Endodermal cell (in vitro differentiated cells): ENCODE results near the gene UBE2D2. TPM values are rescaled to one million over a fixed set of nuclear protein-coding genes. Genes with fewer than 3 reads are reported as not detected.
A peak's percentile ranks its signal among the peaks of the same experiment; 100 is the strongest.
"Not testable (repeated sequence)": the region's sequence is repeated elsewhere in the genome, so short reads cannot be mapped to it uniquely, and the experiment has no call there.

ENCODE experiments used
- DNase-seq: peaks from one replicate; pipeline ENCODE4 v3.0.0-alpha.2; 2017
- H3K27ac ChIP-seq: 2 replicates; pipeline ENCODE4 v1.5.1; 2013; ENCODE audit warnings: mild to moderate bottlenecking, low read depth, low read length, moderate library complexity
- H3K27me3 ChIP-seq: 2 replicates; pipeline ENCODE4 v1.6.1; 2013; ENCODE audit warnings: mild to moderate bottlenecking, low read length, moderate library complexity; ENCODE audit not compliant: insufficient read depth, control insufficient read depth, poor library complexity, severe bottlenecking
- H3K36me3 ChIP-seq: 2 replicates; pipeline ENCODE4 v1.7.0; 2013; ENCODE audit warnings: mild to moderate bottlenecking, low read length, moderate library complexity; ENCODE audit not compliant: control insufficient read depth, insufficient read depth
- H3K4me1 ChIP-seq: one replicate; pipeline ENCODE4 v1.7.0; 2013; ENCODE audit warnings: low read length; ENCODE audit not compliant: control insufficient read depth, insufficient read depth
- H3K4me3 ChIP-seq: 2 replicates; pipeline ENCODE4 v1.5.1; 2013; ENCODE audit warnings: mild to moderate bottlenecking, low read length, moderate library complexity
- H3K9ac ChIP-seq: 2 replicates; pipeline ENCODE4 v1.6.1; 2013; ENCODE audit warnings: mild to moderate bottlenecking, low read length, moderate library complexity; ENCODE audit not compliant: poor library complexity, severe bottlenecking; ENCODE audit errors: extremely low read depth
- H3K9me3 ChIP-seq: 2 replicates; pipeline ENCODE4 v1.6.1; 2013; ENCODE audit warnings: mild to moderate bottlenecking, low read length, moderate library complexity; ENCODE audit not compliant: control insufficient read depth
- H3K27ac Mint-ChIP-seq: 2 replicates; pipeline ENCODE4 v1.8.0; 2020; ENCODE audit warnings: mixed read lengths
- H3K27me3 Mint-ChIP-seq: 2 replicates; pipeline ENCODE4 v1.8.0; 2021; ENCODE audit warnings: mild to moderate bottlenecking, mixed read lengths; ENCODE audit not compliant: insufficient read depth
- H3K36me3 Mint-ChIP-seq: 2 replicates; pipeline ENCODE4 v1.8.0; 2020; ENCODE audit warnings: low read depth, mixed read lengths
- H3K4me1 Mint-ChIP-seq: 2 replicates; pipeline ENCODE4 v1.8.0; 2020; ENCODE audit warnings: mixed read lengths
- H3K4me3 Mint-ChIP-seq: 2 replicates; pipeline ENCODE4 v1.8.0; 2020; ENCODE audit warnings: mild to moderate bottlenecking, moderate library complexity, mixed read lengths
- H3K9me3 Mint-ChIP-seq: 2 replicates; pipeline ENCODE4 v1.8.0; 2020; ENCODE audit warnings: mild to moderate bottlenecking, mixed read lengths
- WGBS, 2 experiments: methylation state at CpG; one replicate each; pipeline versions ENCODE4 v1.1.5 to v1.1.7; 2013; ENCODE audit warnings: missing lambda C conversion rate in 2 of 2, mixed read lengths in 1 of 2; ENCODE audit not compliant: insufficient coverage in 1 of 2, insufficient read length in 1 of 2; 5-methylcytosine and 5-hydroxymethylcytosine counted together
- long read RNA-seq, 4 experiments: library from polyadenylated mRNA in 2 of 4; library from RNA in 1 of 4; library from capped mRNA in 1 of 4; stranded (forward) in 3 of 4; unstranded in 1 of 4; transcript quantifications; one replicate each; pipeline ENCODE4 v2.0.0, GENCODE V29; 2020 to 2021; ENCODE audit warnings: inconsistent platforms in 1 of 4
- polyA plus RNA-seq, 2 experiments: library from polyadenylated mRNA; stranded (reverse); fragments of 50-300 nt; gene quantifications; one replicate each; pipeline ENCODE4 v1.2.3, GENCODE V29; 2013
- total RNA-seq, 2 donors: library from RNA; stranded (reverse); fragmentation: NEBNext Ultra II Directional in 1 of 2; extraction: Animal tissue kit (Norgen Biotek cat#: 25700) in 1 of 2; gene quantifications; 2 replicates in 1 of 2; 3 replicates in 1 of 2; pipeline ENCODE4 v1.2.1, GENCODE V29; 2021
- TF ChIP-seq, protein P1 (sequence below): fragments of 200-600 bp; sonication (generic); conservative IDR thresholded peaks from 2 replicates; pipeline ENCODE4 v1.5.0; 2021; ENCODE audit warnings: antibody characterized with exemption, mild to moderate bottlenecking

UBE2D2 gene
- 100 to 1,000 TPM; 172 to 202 TPM for total RNA-seq
- polyA plus RNA-seq (2013, experiment 1 of 2) = 211 TPM
- 191 TPM for polyA plus RNA-seq (2013, experiment 2 of 2)
- long read RNA-seq, experiment 1, transcript UBE2D2-202 (7 exons, 2,702 nt) = major isoform, 37 of 136 reads
- long read RNA-seq, experiment 1, partial matches to known transcripts = 20 of 136 reads
- long read RNA-seq, experiment 1, other reads (novel, unspliced or antisense) = 79 of 136 reads
- long read RNA-seq, experiment 2, transcript UBE2D2-202 (7 exons, 2,702 nt) = major isoform, 220 of 250 reads
- long read RNA-seq, experiment 2, partial matches to known transcripts = 2 of 250 reads
- long read RNA-seq, experiment 2, other reads (novel, unspliced or antisense) = 28 of 250 reads
- long read RNA-seq, experiment 3, transcript UBE2D2-202 (7 exons, 2,702 nt) = major isoform, 214 of 229 reads
- long read RNA-seq, experiment 3, partial matches to known transcripts = 2 of 229 reads
- long read RNA-seq, experiment 3, other reads (novel, unspliced or antisense) = 13 of 229 reads
- long read RNA-seq, experiment 4, transcript UBE2D2-202 (7 exons, 2,702 nt) = major isoform, 15 of 96 reads
- long read RNA-seq, experiment 4, partial matches to known transcripts = 75 of 96 reads
- long read RNA-seq, experiment 4, other reads (novel, unspliced or antisense) = 6 of 96 reads

DNA sequence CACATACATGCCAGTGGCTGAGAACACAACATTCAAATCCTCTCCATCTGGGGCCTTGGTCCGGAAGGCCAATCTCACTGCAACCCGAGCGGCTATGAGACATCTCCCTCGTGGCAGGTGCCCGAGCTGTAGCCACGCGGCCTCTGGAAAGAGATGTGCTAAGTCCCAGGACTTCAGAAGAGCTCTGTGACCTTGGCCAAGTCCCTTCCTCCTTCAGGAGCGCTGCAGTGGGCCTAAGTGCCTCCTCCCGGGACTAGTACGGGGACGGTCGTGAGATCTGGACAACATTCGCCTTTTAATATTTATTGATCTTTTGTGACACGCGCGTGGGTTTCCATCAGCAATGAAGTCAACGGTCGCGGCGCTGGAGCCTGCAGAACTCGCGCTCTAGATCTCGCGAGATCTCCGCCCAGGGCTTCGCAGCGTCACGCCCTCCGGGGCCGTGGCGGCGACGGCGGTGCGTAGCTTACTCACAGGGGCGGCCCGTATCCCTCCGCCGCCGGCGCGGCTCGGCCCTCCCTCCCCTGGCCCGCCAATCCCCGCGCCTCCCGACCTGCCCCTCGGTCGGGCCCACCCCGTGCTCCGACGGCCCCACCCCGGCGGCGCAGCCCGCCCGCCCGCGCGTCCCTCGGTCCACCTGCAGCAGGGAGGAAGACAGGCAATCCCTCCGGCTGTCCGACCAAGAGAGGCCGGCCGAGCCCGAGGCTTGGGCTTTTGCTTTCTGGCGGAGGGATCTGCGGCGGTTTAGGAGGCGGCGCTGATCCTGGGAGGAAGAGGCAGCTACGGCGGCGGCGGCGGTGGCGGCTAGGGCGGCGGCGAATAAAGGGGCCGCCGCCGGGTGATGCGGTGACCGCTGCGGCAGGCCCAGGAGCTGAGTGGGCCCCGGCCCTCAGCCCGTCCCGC lies at the start of gene UBE2D2:
TSS of gene UBE2D2 (plus strand) at position 588 of the 903 bp plus-strand sequence. CDS start 453 bp downstream, outside the sequence.
- WGBS, 2 experiments = 2 to 15% methylated on average over 17 to 89 of the region's 89 CpGs
- Histone ChIP-seq H3K9ac (peak within 1 kb of the TSS; percentile 90), H3K27me3 (no peaks in the 10 kb centered on the region), H3K4me1 (peaks cover 4% of the 10 kb centered on the region), H3K4me3 (peak within 1 kb of the TSS; percentile 98), H3K9me3 (no peaks in the 10 kb centered on the region), H3K36me3 (peaks cover 25% of the 10 kb centered on the region), H3K27ac (peak within 1 kb of the TSS; percentile 97)
- peaks cover 15% of the 10 kb centered on the region for H3K4me1 Mint-ChIP-seq
- peak; percentile 98 for DNase-seq
- H3K27me3 Mint-ChIP-seq = no peaks in the 10 kb centered on the region
- H3K9me3 Mint-ChIP-seq = no peaks in the 10 kb centered on the region
- H3K4me3 Mint-ChIP-seq = peak within 1 kb of the TSS; percentile 86
- peaks cover 25% of the 10 kb centered on the region for H3K36me3 Mint-ChIP-seq
- peak within 1 kb of the TSS; percentile 97 for H3K27ac Mint-ChIP-seq
- TF ChIP-seq, protein P1, sequence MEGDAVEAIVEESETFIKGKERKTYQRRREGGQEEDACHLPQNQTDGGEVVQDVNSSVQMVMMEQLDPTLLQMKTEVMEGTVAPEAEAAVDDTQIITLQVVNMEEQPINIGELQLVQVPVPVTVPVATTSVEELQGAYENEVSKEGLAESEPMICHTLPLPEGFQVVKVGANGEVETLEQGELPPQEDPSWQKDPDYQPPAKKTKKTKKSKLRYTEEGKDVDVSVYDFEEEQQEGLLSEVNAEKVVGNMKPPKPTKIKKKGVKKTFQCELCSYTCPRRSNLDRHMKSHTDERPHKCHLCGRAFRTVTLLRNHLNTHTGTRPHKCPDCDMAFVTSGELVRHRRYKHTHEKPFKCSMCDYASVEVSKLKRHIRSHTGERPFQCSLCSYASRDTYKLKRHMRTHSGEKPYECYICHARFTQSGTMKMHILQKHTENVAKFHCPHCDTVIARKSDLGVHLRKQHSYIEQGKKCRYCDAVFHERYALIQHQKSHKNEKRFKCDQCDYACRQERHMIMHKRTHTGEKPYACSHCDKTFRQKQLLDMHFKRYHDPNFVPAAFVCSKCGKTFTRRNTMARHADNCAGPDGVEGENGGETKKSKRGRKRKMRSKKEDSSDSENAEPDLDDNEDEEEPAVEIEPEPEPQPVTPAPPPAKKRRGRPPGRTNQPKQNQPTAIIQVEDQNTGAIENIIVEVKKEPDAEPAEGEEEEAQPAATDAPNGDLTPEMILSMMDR = no peak

DNA sequence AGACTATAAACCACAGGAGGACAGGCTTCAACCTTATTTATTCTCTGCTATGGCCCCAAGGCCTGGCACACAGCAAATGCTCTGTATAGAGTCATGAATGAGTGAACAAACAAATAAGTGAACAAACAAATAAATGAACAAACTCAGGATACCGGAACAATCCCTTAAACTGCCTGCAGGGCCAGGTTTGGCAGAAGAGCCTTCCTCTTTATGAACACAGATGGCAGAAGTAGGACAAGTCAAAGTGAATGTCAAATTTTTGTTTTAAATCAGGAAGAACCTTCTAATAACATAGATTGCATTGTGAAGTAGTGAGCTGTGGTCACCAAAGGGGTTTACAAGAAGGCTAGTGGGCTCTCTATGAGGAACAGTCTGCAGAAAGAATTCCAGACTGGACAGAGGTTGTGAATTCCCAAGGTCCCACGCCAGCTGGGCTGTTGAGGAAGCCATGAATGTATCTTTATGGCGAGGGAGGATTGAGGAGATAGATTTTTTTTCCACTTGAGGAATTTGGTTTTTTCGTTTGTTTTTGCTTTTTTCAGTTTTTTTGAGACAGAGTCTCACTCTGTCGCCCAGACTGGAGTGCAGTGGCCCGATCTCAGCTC lies 48.3 kb upstream of the UBE2D2 start:
- no peak overlapping the region for H3K4me3 ChIP-seq
- Mint-ChIP-seq H3K4me1 (peaks cover 11% of the 10 kb centered on the region), H3K9me3 (peaks cover 6% of the 10 kb centered on the region), H3K27ac (no peak overlapping the region), H3K36me3 (no peaks in the 10 kb centered on the region), H3K4me3 (no peak overlapping the region), H3K27me3 (no peaks in the 10 kb centered on the region)
- TF ChIP-seq, protein P1 = no peak
- H3K27ac ChIP-seq = no peak overlapping the region
- no peak for DNase-seq
- no peaks in the 10 kb centered on the region for H3K27me3 ChIP-seq
- no peaks in the 10 kb centered on the region for H3K36me3 ChIP-seq
- H3K9me3 ChIP-seq = no peaks in the 10 kb centered on the region
- no peak overlapping the region for H3K9ac ChIP-seq
- H3K4me1 ChIP-seq = no peaks in the 10 kb centered on the region
- WGBS, 2 experiments = 87 to 94% methylated on average over 6 of the region's 6 CpGs

DNA sequence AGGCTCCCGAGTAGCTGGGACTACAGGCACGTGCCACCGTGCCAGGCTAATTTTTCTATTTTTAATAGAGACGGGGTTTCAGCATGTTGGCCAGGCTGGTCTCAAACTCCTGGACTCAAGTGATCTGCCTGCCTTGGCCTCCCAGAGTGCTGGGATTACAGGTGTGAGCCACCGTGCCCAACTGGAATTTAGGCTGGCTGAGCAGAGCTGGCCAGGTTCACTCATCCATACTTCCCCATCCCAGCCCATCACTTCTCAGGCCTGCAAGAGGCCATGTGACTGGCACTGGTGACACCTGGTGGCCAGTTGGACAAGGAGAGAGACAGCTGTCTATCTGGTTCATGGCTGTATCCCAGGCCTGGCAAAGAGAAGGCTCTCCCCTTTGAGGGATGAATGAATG lies 47.7 kb upstream of the UBE2D2 start:
- DNase-seq = peak; percentile 95
- not testable (repeated sequence) for H3K4me1 ChIP-seq, H3K36me3 Mint-ChIP-seq, H3K27ac Mint-ChIP-seq, H3K9me3 Mint-ChIP-seq, H3K27me3 Mint-ChIP-seq, H3K27me3 ChIP-seq, H3K4me3 Mint-ChIP-seq, H3K9me3 ChIP-seq, H3K36me3 ChIP-seq, H3K27ac ChIP-seq, H3K9ac ChIP-seq, H3K4me3 ChIP-seq
- TF ChIP-seq, protein P1 = peak; percentile 88
- H3K4me1 Mint-ChIP-seq = peaks cover 15% of the 10 kb centered on the region
- 84 to 87% methylated on average over 3 to 5 of the region's 5 CpGs for WGBS, 2 experiments
